22Rv1 (cell line): Measurements from ENCODE around the gene IFNK.

Experiments
- H3K27ac ChIP-seq: fragments of 450-650 bp; 2 replicates; pipeline ENCODE4 v1.5.1; 2017
- CTCF ChIP-seq: fragments of 450-650 bp; IDR thresholded peaks from 2 replicates; pipeline ENCODE4 v1.5.1; 2017; ENCODE audit warnings: mild to moderate bottlenecking
- ZFX ChIP-seq: fragments of 450-650 bp; IDR thresholded peaks from 2 replicates; pipeline ENCODE4 v1.6.1; 2017; ENCODE audit warnings: antibody characterized with exemption, borderline replicate concordance

IFNK gene

GRCh38 chr9:27554712-27555111 is 30.6 kb downstream of the IFNK start:
- TF ChIP-seq ZFX (no peak), CTCF (no peak)
- no peak overlapping the region for H3K27ac ChIP-seq

- TF ChIP-seq ZFX = no peak
- TF ChIP-seq CTCF = no peak
- H3K27ac ChIP-seq = no peak overlapping the region
Observed at GRCh38 chr9:27556470-27556869, 32.4 kb downstream of the IFNK start.

- H3K27ac ChIP-seq = no peak overlapping the region
- TF ChIP-seq ZFX (no peak), CTCF (no peak)
Observed at GRCh38 chr9:27558307-27558706, 34.2 kb downstream of the IFNK start.

GRCh38 chr9:27560457-27560856 is 36.4 kb downstream of the IFNK start:
- H3K27ac ChIP-seq = no peak overlapping the region
- TF ChIP-seq CTCF (no peak), ZFX (no peak)

- H3K27ac ChIP-seq = no peak overlapping the region
- TF ChIP-seq CTCF (no peak), ZFX (no peak)
Observed at GRCh38 chr9:27561685-27562084, 37.6 kb downstream of the IFNK start.

- TF ChIP-seq CTCF (no peak), ZFX (no peak)
- no peak overlapping the region for H3K27ac ChIP-seq
Observed at GRCh38 chr9:27563738-27564430, 39.8 kb downstream of the IFNK start.

GRCh38 chr9:27564670-27565069 is 40.6 kb downstream of the IFNK start:
- TF ChIP-seq ZFX = no peak
- TF ChIP-seq CTCF = no peak
- H3K27ac ChIP-seq = no peak overlapping the region
